Vagina (tissue), 2 donors: ENCODE data around the gene TUBA3C.

ENCODE experiments used
- POLR2A ChIP-seq, 2 donors: fragments of 450-650 bp; IDR thresholded peaks; one replicate each; pipeline ENCODE4 v1.6.1; 2017; ENCODE audit warnings: antibody characterized with exemption in 2 of 2, mild to moderate bottlenecking in 2 of 2, moderate library complexity in 2 of 2
- POLR2AphosphoS5 ChIP-seq, 2 donors: sonication (generic); formaldehyde crosslinking; IDR thresholded peaks; one replicate each; pipeline ENCODE4 v1.9.0; 2017; ENCODE audit warnings: antibody characterized with exemption in 2 of 2, mild to moderate bottlenecking in 2 of 2, low read depth in 1 of 2; ENCODE audit not compliant: insufficient read depth in 1 of 2
- TF ChIP-seq, protein P1 (sequence below), 3 experiments: fragments of 450-650 bp in 2 of 3; fragments of 200-600 bp in 1 of 3; sonication (generic) in 1 of 3; IDR thresholded peaks; one replicate each; pipeline ENCODE4 v1.5.1; 2017 to 2019; ENCODE audit warnings: antibody characterized with exemption in 3 of 3, mild to moderate bottlenecking in 2 of 3, moderate library complexity in 2 of 3

DNA sequence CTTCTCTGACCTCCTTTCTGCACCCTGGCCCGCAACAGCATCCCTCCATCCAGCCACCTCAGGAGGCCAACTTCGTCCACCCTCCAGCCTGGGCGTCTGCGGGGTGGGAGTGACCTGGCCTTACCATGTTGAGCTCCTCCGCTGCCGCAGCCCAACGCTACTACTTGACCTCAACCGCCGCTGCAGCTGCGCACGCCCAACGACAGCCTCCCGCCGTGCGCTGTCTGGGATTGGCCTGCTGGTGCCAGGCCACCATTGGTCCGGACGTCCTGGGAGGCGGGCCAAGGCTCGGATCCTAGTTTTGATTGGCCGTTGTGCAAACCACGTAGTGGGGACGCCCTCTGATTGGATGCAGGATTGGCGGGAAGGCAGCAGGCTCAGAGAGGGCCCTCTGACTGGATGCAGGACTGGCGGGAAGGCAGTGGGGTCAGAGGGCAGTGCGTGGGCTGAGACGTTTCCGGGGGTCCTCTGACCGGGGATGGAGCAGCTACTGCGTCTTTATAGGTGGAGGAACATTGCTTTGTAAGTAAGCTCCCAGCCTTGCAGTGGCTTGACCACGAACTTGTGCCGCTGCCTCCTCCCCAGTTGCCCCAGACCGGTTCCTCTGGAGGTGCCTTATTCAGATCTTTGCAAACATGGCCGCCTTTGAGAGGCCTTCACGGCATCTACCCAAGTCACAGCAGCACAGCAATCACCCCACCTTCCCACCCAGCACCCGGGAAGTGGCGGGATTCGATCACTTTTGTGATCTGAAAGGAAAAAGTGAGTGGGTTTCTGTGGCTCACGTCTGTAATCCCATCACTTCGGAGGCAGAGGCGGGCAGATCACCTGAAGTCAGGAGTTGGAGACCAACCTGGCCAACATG, at the start of gene TUBA3C:
- TF ChIP-seq, protein P1, sequence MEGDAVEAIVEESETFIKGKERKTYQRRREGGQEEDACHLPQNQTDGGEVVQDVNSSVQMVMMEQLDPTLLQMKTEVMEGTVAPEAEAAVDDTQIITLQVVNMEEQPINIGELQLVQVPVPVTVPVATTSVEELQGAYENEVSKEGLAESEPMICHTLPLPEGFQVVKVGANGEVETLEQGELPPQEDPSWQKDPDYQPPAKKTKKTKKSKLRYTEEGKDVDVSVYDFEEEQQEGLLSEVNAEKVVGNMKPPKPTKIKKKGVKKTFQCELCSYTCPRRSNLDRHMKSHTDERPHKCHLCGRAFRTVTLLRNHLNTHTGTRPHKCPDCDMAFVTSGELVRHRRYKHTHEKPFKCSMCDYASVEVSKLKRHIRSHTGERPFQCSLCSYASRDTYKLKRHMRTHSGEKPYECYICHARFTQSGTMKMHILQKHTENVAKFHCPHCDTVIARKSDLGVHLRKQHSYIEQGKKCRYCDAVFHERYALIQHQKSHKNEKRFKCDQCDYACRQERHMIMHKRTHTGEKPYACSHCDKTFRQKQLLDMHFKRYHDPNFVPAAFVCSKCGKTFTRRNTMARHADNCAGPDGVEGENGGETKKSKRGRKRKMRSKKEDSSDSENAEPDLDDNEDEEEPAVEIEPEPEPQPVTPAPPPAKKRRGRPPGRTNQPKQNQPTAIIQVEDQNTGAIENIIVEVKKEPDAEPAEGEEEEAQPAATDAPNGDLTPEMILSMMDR (IDR thresholded peaks at IDR 0.05): no peak
- TF ChIP-seq POLR2A (IDR thresholded peaks at IDR 0.05): no peak
- no peak for TF ChIP-seq POLR2AphosphoS5 (IDR thresholded peaks at IDR 0.05; ENCODE audit: insufficient read depth in 1 of 2, low read depth in 1 of 2)
